OCI-LY7 (cell line): ENCODE measurements around the gene MRAP. TPM values are rescaled to one million over a fixed set of nuclear protein-coding genes. Genes with fewer than 3 reads are reported as not detected.
"Not testable (repeated sequence)": the region's sequence is repeated elsewhere in the genome, so short reads cannot be mapped to it uniquely, and the experiment has no call there.

Experiments
- BruUV-seq: library from RNA; stranded (reverse); fragments of 400-500 nt; replicated peaks from 2 replicates; lab custom pipeline; 2021; lab: Mats Ljungman, UMichigan
- CTCF ChIA-PET: fragments of 300-600 bp; sonication (Branson Sonifier 250); formaldehyde crosslinking; loops from one replicate; lab custom pipeline; 2022; ENCODE audit warnings: antibody characterized with exemption; ENCODE audit not compliant: unreplicated experiment; lab: Charles Lee
- POLR2A ChIA-PET: fragments of 300-600 bp; sonication (Branson Sonifier 250); formaldehyde crosslinking; loops from one replicate; lab custom pipeline; 2022; ENCODE audit warnings: antibody characterized with exemption; lab: Charles Lee
- DNase-seq: peaks from one replicate; pipeline ENCODE4 v3.0.0-alpha.2; 2015; ENCODE audit warnings: low spot score
- H2AFZ ChIP-seq: fragments of 200-600 bp; sonication (generic), shearing (Covaris generic); 2 replicates; pipeline ENCODE4 v1.6.1; 2014; ENCODE audit warnings: mild to moderate bottlenecking, antibody characterized with exemption, low read length, moderate library complexity
- H3K27ac ChIP-seq: fragments of 200-600 bp; sonication (generic); 2 replicates; pipeline ENCODE4 v1.5.1; 2014; ENCODE audit warnings: mixed run types, low read depth, mild to moderate bottlenecking, moderate library complexity, low read length, inconsistent platforms; ENCODE audit not compliant: poor library complexity, severe bottlenecking
- H3K36me3 ChIP-seq: fragments of 200-600 bp; sonication (generic); 2 replicates; pipeline ENCODE4 v1.6.1; 2014; ENCODE audit warnings: mild to moderate bottlenecking, antibody characterized with exemption, low read length, moderate library complexity, mixed read lengths; ENCODE audit not compliant: insufficient read depth
- H3K4me1 ChIP-seq: fragments of 200-600 bp; sonication (generic); 2 replicates; pipeline ENCODE4 v1.5.1; 2014; ENCODE audit warnings: mild to moderate bottlenecking, low read length; ENCODE audit not compliant: insufficient read depth, poor library complexity, severe bottlenecking
- H3K4me2 ChIP-seq: fragments of 200-600 bp; sonication (generic); 2 replicates; pipeline ENCODE4 v1.6.1; 2014; ENCODE audit warnings: mild to moderate bottlenecking, low read length
- H3K4me3 ChIP-seq: fragments of 200-600 bp; sonication (generic); 2 replicates; pipeline ENCODE4 v1.5.1; 2014; ENCODE audit warnings: mild to moderate bottlenecking, low read depth, low read length; ENCODE audit not compliant: poor library complexity, severe bottlenecking
- H3K79me2 ChIP-seq: fragments of 200-600 bp; sonication (generic); 2 replicates; pipeline ENCODE4 v1.6.1; 2016; ENCODE audit warnings: low read depth, mild to moderate bottlenecking, low read length, moderate library complexity, mixed read lengths; ENCODE audit not compliant: insufficient read depth
- H3K9me2 ChIP-seq: fragments of 200-600 bp; sonication (generic); 2 replicates; pipeline ENCODE4 v1.6.1; 2016; ENCODE audit warnings: mild to moderate bottlenecking, low read length, mixed read lengths; ENCODE audit not compliant: insufficient read depth
- H3K9me3 ChIP-seq: fragments of 200-600 bp; sonication (generic); 2 replicates; pipeline ENCODE4 v1.6.1; 2014; ENCODE audit warnings: mild to moderate bottlenecking, mixed run types, low read length, mixed read lengths
- H4K20me1 ChIP-seq: fragments of 200-600 bp; sonication (generic); 2 replicates; pipeline ENCODE4 v1.6.1; 2014; ENCODE audit warnings: mild to moderate bottlenecking, antibody characterized with exemption, low read length, moderate library complexity, mixed read lengths; ENCODE audit not compliant: insufficient read depth
- EZH2phosphoT487 ChIP-seq: fragments of 200-600 bp; sonication (generic); IDR thresholded peaks from 2 replicates; pipeline ENCODE4 v1.6.1; 2018; ENCODE audit warnings: low read depth, borderline replicate concordance, mild to moderate bottlenecking, mixed run types, antibody characterized with exemption, low read length, moderate library complexity, mixed read lengths
- intact Hi-C: fragments of 100-400 bp; cut with micrococcal nuclease; formaldehyde crosslinking; loops from one replicate; pipeline ENCODE4 v1.10.0; 2022; ENCODE audit not compliant: unreplicated experiment
- total RNA-seq, 2 experiments: library from RNA; depleted of rRNA in 1 of 2; stranded (reverse); fragments of >200 nt in 1 of 2; shearing (Covaris generic) in 1 of 2; gene quantifications; 2 replicates each; pipeline ENCODE4 v1.2.3, GENCODE V29; 2014 to 2022
- TF ChIP-seq, protein P1 (sequence below): fragments of 200-600 bp; sonication (generic); conservative IDR thresholded peaks from 2 replicates; pipeline ENCODE4 v1.5.1; 2014; ENCODE audit warnings: mild to moderate bottlenecking, antibody characterized with exemption, low read length, moderate library complexity, mixed read lengths

MRAP gene
- total RNA-seq, 2 experiments from 2014 or later, result not detected

DNA sequence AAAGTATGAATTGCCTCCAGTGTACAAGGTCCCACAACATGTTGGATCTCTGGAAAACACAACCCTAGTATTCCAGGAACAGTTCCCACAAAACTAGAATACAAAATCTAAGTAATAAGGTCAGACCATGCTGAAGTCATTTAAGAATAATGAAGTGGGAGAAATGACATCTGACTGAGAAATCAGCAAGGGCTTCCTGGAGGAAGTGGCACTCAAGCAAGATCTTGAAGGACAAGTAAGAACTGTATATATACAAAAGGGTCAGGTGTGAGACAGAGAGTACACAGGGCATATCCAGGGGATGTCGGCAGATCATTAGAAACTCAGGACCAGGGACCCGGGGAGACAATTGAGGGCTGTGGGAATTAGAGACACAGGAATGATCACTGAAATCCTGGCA is 38.5 kb upstream of the MRAP start:
- no peaks in the 10 kb centered on the region for H3K4me1 ChIP-seq
- H3K79me2 ChIP-seq, result no peaks in the 10 kb centered on the region
- H3K4me3 ChIP-seq, result no peak overlapping the region
- no peak overlapping the region for H2AFZ ChIP-seq
- no peak for TF ChIP-seq EZH2phosphoT487
- TF ChIP-seq, protein P1, sequence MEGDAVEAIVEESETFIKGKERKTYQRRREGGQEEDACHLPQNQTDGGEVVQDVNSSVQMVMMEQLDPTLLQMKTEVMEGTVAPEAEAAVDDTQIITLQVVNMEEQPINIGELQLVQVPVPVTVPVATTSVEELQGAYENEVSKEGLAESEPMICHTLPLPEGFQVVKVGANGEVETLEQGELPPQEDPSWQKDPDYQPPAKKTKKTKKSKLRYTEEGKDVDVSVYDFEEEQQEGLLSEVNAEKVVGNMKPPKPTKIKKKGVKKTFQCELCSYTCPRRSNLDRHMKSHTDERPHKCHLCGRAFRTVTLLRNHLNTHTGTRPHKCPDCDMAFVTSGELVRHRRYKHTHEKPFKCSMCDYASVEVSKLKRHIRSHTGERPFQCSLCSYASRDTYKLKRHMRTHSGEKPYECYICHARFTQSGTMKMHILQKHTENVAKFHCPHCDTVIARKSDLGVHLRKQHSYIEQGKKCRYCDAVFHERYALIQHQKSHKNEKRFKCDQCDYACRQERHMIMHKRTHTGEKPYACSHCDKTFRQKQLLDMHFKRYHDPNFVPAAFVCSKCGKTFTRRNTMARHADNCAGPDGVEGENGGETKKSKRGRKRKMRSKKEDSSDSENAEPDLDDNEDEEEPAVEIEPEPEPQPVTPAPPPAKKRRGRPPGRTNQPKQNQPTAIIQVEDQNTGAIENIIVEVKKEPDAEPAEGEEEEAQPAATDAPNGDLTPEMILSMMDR, result no peak
- no peaks in the 10 kb centered on the region for H3K9me3 ChIP-seq
- no TSS peak for BruUV-seq
- no peak for DNase-seq
- ChIA-PET POLR2A (no interaction called here), CTCF (no interaction called here)
- H3K4me2 ChIP-seq, result no peak overlapping the region
- intact Hi-C loops, result no loop called here
- no peaks in the 10 kb centered on the region for H3K9me2 ChIP-seq
- no peaks in the 10 kb centered on the region for H4K20me1 ChIP-seq
- no peaks in the 10 kb centered on the region for H3K36me3 ChIP-seq
- no peak overlapping the region for H3K27ac ChIP-seq

DNA sequence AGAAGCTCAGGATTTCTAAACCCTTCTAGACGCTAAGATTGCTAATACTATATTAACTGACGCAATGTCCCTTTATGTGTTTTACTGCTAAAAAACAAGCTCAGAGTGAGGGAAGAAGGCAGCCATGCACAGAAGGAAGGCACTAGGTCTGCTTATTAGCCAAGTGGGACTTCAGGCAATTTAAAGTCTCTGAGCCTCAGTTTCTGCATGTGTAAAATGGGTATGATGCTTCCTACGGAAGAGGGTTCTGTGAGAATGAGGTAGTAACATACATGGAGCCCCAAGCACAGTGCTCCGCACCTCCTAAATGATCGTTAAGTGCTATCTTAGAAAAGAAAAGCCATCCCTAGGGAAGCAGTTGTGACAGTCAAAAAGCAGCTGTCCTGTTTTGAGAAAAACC is 36.7 kb upstream of the MRAP start:
- H3K79me2 ChIP-seq, result no peaks in the 10 kb centered on the region
- H4K20me1 ChIP-seq, result no peaks in the 10 kb centered on the region
- H3K4me3 ChIP-seq, result no peak overlapping the region
- H3K4me2 ChIP-seq, result no peak overlapping the region
- no peaks in the 10 kb centered on the region for H3K9me2 ChIP-seq
- TF ChIP-seq EZH2phosphoT487, result no peak
- TF ChIP-seq, protein P1, result no peak
- H2AFZ ChIP-seq, result no peak overlapping the region
- H3K4me1 ChIP-seq, result no peaks in the 10 kb centered on the region
- peaks cover 5% of the 10 kb centered on the region for H3K36me3 ChIP-seq
- POLR2A ChIA-PET, result interaction anchor here (0.6 kb wide), 1 partner anchor 346 kb away, joined by 3 read pairs; no protein-coding TSS in a partner anchor
- CTCF ChIA-PET, result interaction anchor here (1.0 kb wide), 1 partner anchor 481 kb away, joined by 4 read pairs; no protein-coding TSS in a partner anchor
- no peak for DNase-seq
- no peak overlapping the region for H3K27ac ChIP-seq
- no peaks in the 10 kb centered on the region for H3K9me3 ChIP-seq
- BruUV-seq, result no TSS peak
- intact Hi-C loops, result no loop called here

DNA sequence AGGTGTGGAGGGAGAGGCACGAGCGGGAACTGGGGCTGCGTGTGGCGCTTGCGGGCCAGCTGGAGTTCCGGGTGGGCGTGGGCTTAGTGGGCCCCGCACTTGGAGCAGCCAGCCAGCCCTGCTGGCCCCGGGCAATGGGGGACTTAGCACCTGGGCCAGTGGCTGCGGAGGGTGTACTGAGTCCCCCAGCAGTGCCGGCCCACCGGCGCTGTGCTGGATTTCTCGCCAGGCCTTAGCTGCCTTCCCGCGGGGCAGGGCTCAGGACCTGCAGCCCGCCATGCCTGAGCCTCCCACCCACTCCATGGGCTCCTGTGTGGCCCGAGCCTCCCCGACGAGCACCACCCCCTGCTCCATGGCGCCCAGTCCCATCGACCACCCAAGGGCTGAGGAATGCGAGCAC is 33.3 kb upstream of the MRAP start:
- H3K4me3 ChIP-seq, POLR2A ChIA-PET, H2AFZ ChIP-seq, H3K9me3 ChIP-seq, CTCF ChIA-PET, BruUV-seq, DNase-seq, H3K27ac ChIP-seq, H4K20me1 ChIP-seq, H3K9me2 ChIP-seq, H3K4me2 ChIP-seq, H3K4me1 ChIP-seq, intact Hi-C loops, H3K79me2 ChIP-seq: not testable (repeated sequence)
- H3K36me3 ChIP-seq, result peaks cover 36% of the 10 kb centered on the region
